Smooth muscle cell (in vitro differentiated cells): ENCODE measurements around the gene TEKTIP1. TPM values are rescaled to one million over a fixed set of nuclear protein-coding genes. Genes with fewer than 3 reads are reported as not detected.

Experiments
- DNase-seq: peaks from one replicate; lab custom pipeline; 2025; ENCODE audit not compliant: unreplicated experiment; lab: John Stamatoyannopoulos, UW
- H2AFZ ChIP-seq: fragments of 200-600 bp; sonication (generic); 2 replicates; pipeline ENCODE4 v1.6.0; 2016; ENCODE audit warnings: antibody characterized with exemption, low read depth, mild to moderate bottlenecking
- H3F3A ChIP-seq: fragments of 200-600 bp; sonication (generic); 2 replicates; pipeline ENCODE4 v1.6.0; 2017; ENCODE audit warnings: antibody characterized with exemption, low read depth
- H3K27ac ChIP-seq: fragments of 200-600 bp; sonication (generic); 2 replicates; pipeline ENCODE4 v1.5.1; 2016; ENCODE audit warnings: low read depth, mild to moderate bottlenecking
- H3K27me3 ChIP-seq: fragments of 200-600 bp; sonication (generic); 2 replicates; pipeline ENCODE4 v1.6.1; 2016; ENCODE audit warnings: low read depth, mild to moderate bottlenecking
- H3K36me3 ChIP-seq: fragments of 200-600 bp; sonication (generic); 2 replicates; pipeline ENCODE4 v1.5.1; 2016; ENCODE audit warnings: low read depth
- H3K4me1 ChIP-seq: fragments of 200-600 bp; sonication (generic); 2 replicates; pipeline ENCODE4 v1.5.1; 2016; ENCODE audit warnings: low read depth
- H3K4me2 ChIP-seq: fragments of 200-600 bp; sonication (generic); 2 replicates; pipeline ENCODE4 v1.6.0; 2016; ENCODE audit warnings: mild to moderate bottlenecking
- H3K4me3 ChIP-seq: fragments of 200-600 bp; sonication (generic); 2 replicates; pipeline ENCODE4 v1.5.1; 2016; ENCODE audit warnings: mild to moderate bottlenecking
- H3K79me2 ChIP-seq: fragments of 200-600 bp; sonication (generic); 2 replicates; pipeline ENCODE4 v1.6.0; 2016; ENCODE audit warnings: low read depth, mild to moderate bottlenecking
- H3K9ac ChIP-seq: fragments of 200-600 bp; sonication (generic); 2 replicates; pipeline ENCODE4 v1.6.0; 2016; ENCODE audit warnings: low read depth
- H3K9me3 ChIP-seq: fragments of 200-600 bp; sonication (generic); replicated peaks from 2 replicates; pipeline ENCODE4 v1.5.1; 2016; ENCODE audit warnings: low read depth
- H4K20me1 ChIP-seq: fragments of 200-600 bp; sonication (generic); 2 replicates; pipeline ENCODE4 v1.6.0; 2016; ENCODE audit warnings: low read depth
- WGBS: methylation state at CpG from one replicate; pipeline ENCODE4 v1.1.7; 2016; ENCODE audit warnings: low lambda C conversion rate; 5-methylcytosine and 5-hydroxymethylcytosine counted together
- polyA plus RNA-seq: library from polyadenylated mRNA; unstranded; fragments of >200 nt; fragmentation: Nextera tagmentation; extraction: Ambion mirVana; gene quantifications from 2 replicates; pipeline ENCODE4 v1.2.1, GENCODE V29; 2016
- total RNA-seq: library from RNA; depleted of rRNA; stranded (reverse); fragments of >200 nt; gene quantifications from 2 replicates; pipeline ENCODE4 v1.2.3, GENCODE V29; 2014
- TF ChIP-seq, protein P1 (sequence below): fragments of 200-600 bp; sonication (generic); IDR thresholded peaks from 2 replicates; pipeline ENCODE4 v1.5.1; 2017; ENCODE audit warnings: borderline replicate concordance, mild to moderate bottlenecking, antibody characterized with exemption; ENCODE audit not compliant: insufficient read depth, poor library complexity, severe bottlenecking

TEKTIP1 gene
- total and polyA plus RNA-seq, 2 experiments from 2014 or later, result 0.62 TPM; not detected in 1

DNA sequence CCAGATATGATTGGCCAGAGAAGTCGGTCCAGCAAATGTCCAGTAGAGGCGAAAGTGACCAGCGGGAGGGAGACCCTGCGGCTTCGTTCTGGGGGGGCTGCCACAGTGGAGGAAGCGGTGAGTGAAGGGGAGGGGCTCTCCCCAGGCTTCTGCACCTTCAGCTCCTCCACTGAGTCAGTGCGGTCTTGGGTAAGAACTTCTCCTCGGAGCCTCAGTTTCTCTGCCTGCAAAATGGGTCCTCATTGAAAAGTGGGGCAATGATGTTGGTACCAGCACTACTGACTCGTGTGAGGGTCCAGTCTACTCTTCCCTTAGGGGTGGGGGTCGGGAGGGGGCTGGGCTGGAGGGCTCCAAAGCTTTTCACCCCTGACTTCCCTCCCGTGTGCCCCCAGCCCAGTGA lies 50.5 kb downstream of the TEKTIP1 start:
- H3K4me2 ChIP-seq, result no peak overlapping the region
- no peaks in the 10 kb centered on the region for H3K79me2 ChIP-seq
- TF ChIP-seq, protein P1, sequence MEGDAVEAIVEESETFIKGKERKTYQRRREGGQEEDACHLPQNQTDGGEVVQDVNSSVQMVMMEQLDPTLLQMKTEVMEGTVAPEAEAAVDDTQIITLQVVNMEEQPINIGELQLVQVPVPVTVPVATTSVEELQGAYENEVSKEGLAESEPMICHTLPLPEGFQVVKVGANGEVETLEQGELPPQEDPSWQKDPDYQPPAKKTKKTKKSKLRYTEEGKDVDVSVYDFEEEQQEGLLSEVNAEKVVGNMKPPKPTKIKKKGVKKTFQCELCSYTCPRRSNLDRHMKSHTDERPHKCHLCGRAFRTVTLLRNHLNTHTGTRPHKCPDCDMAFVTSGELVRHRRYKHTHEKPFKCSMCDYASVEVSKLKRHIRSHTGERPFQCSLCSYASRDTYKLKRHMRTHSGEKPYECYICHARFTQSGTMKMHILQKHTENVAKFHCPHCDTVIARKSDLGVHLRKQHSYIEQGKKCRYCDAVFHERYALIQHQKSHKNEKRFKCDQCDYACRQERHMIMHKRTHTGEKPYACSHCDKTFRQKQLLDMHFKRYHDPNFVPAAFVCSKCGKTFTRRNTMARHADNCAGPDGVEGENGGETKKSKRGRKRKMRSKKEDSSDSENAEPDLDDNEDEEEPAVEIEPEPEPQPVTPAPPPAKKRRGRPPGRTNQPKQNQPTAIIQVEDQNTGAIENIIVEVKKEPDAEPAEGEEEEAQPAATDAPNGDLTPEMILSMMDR, result no peak
- no peaks in the 10 kb centered on the region for H3K36me3 ChIP-seq
- H2AFZ ChIP-seq, result no peak overlapping the region
- DNase-seq, result no peak
- H4K20me1 ChIP-seq, result no peaks in the 10 kb centered on the region
- no peaks in the 10 kb centered on the region for H3K9me3 ChIP-seq
- no peak overlapping the region for H3K27ac ChIP-seq
- H3K9ac ChIP-seq, result no peak overlapping the region
- H3K27me3 ChIP-seq, result peaks cover 13% of the 10 kb centered on the region
- peaks cover 4% of the 10 kb centered on the region for H3K4me1 ChIP-seq
- H3K4me3 ChIP-seq, result no peak overlapping the region
- 87% methylated on average over 11 of the region's 11 CpGs for WGBS
- no peaks in the 10 kb centered on the region for H3F3A ChIP-seq

DNA sequence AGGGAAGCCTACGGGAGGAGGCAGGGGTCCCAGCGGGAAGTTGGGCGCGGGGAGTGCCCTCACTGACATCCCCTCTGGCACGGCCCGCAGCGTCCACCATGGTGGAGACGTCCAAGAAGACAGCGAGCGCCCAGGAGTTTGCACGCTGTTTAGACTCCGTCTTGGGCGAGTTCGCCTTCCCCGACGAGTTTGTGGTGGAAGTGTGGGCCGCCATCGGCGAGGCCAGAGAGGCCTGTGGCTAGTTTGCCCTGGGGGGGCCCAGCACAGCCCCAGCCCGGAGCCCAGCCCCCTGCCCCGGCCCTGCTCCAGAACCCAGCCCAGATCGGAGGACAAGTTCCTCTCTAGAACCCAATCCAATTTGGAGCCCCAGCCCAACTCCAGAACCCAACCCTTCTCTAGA lies 51.0 kb downstream of the TEKTIP1 start:
- Histone ChIP-seq H3K27me3 (peaks cover 13% of the 10 kb centered on the region), H3K4me2 (no peak overlapping the region), H2AFZ (no peak overlapping the region), H3K79me2 (no peaks in the 10 kb centered on the region), H4K20me1 (no peaks in the 10 kb centered on the region), H3K9me3 (no peaks in the 10 kb centered on the region), H3K4me1 (peaks cover 4% of the 10 kb centered on the region), H3K27ac (no peak overlapping the region), H3K4me3 (no peak overlapping the region), H3F3A (no peaks in the 10 kb centered on the region), H3K36me3 (no peaks in the 10 kb centered on the region), H3K9ac (no peak overlapping the region)
- TF ChIP-seq, protein P1, result no peak
- 95% methylated on average over 11 of the region's 22 CpGs for WGBS
- DNase-seq, result no peak

DNA sequence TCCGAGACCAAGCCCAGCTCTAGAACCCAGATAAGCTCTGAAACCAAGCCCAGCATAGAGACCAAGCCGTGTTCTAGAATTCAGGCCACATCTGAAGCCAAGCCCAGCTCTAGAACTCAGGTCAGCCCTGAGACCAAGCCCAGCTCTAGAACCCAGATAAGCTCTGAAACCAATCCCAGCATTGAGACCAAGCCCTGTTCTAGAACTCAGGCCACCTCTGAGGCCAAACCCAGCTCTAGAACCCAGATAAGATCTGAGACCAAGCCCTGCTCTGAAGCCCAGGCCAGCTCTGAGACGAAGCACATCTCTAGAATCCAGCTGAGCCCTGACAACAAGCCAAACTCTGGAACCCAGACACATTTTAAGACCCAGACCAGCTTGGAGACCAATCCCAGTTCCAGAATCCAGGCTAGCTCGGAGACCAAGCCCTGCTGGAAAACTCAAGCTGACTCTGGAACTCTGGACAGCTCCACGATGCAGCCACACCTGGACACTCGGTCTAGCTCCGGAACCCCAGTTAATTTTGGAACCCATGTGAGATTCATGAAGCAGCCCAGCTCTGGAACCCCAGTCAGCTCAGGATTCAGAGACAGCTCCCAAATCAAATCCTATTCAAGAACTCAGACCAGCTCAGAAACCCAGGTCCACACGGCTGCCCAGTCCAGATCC lies 52.2 kb downstream of the TEKTIP1 start:
- Histone ChIP-seq H3K36me3 (no peaks in the 10 kb centered on the region), H3K9ac (no peak overlapping the region), H3F3A (no peaks in the 10 kb centered on the region), H3K79me2 (no peaks in the 10 kb centered on the region), H3K27ac (no peak overlapping the region), H4K20me1 (no peaks in the 10 kb centered on the region), H3K4me1 (no peaks in the 10 kb centered on the region), H2AFZ (no peak overlapping the region), H3K9me3 (no peaks in the 10 kb centered on the region), H3K4me3 (no peak overlapping the region), H3K27me3 (peaks cover 3% of the 10 kb centered on the region), H3K4me2 (no peak overlapping the region)
- TF ChIP-seq, protein P1, result no peak
- no peak for DNase-seq
- WGBS, result 88% methylated on average over 8 of the region's 8 CpGs
